HEK293T (cell line): ENCODE measurements around the gene TFIP11.

Source experiments
- BHLHE40 ChIP-seq: fragments of 450-650 bp; IDR thresholded peaks from 2 replicates; pipeline ENCODE4 v1.6.1; 2016; ENCODE audit warnings: mild to moderate bottlenecking, moderate library complexity, borderline replicate concordance
- CTBP1 ChIP-seq: fragments of 450-650 bp; IDR thresholded peaks from 2 replicates; pipeline ENCODE4 v1.6.1; 2016; ENCODE audit warnings: borderline replicate concordance
- ELF4 ChIP-seq: fragments of 450-650 bp; IDR thresholded peaks from 2 replicates; pipeline ENCODE4 v1.6.1; 2017; ENCODE audit warnings: antibody characterized with exemption
- FOXA1 ChIP-seq: fragments of 450-650 bp; IDR thresholded peaks from 2 replicates; pipeline ENCODE4 v1.6.1; 2016; ENCODE audit warnings: mild to moderate bottlenecking
- FOXM1 ChIP-seq: fragments of 450-650 bp; IDR thresholded peaks from 2 replicates; pipeline ENCODE4 v1.6.1; 2017; ENCODE audit warnings: mild to moderate bottlenecking, borderline replicate concordance
- LEF1 ChIP-seq: fragments of 450-650 bp; IDR thresholded peaks from 2 replicates; pipeline ENCODE4 v1.6.1; 2017; ENCODE audit warnings: mild to moderate bottlenecking, borderline replicate concordance
- NFRKB ChIP-seq: fragments of 450-650 bp; IDR thresholded peaks from 2 replicates; pipeline ENCODE4 v1.6.1; 2016; ENCODE audit warnings: mild to moderate bottlenecking, moderate library complexity
- PKNOX1 ChIP-seq: fragments of 450-650 bp; IDR thresholded peaks from 2 replicates; pipeline ENCODE4 v1.6.1; 2016
- SP1 ChIP-seq: fragments of 450-650 bp; IDR thresholded peaks from 2 replicates; pipeline ENCODE4 v1.6.1; 2017
- SUZ12 ChIP-seq: fragments of 450-650 bp; IDR thresholded peaks from 2 replicates; pipeline ENCODE4 v1.6.1; 2016; ENCODE audit warnings: mild to moderate bottlenecking

GRCh38 chr22:26484360-26484706 is 27.9 kb downstream of the TFIP11 start:
- no peak for TF ChIP-seq PKNOX1
- no peak for TF ChIP-seq FOXM1
- no peak for TF ChIP-seq SP1
- no peak for TF ChIP-seq LEF1
- TF ChIP-seq ELF4: no peak
- no peak for TF ChIP-seq CTBP1
- no peak for TF ChIP-seq SUZ12
- no peak for TF ChIP-seq BHLHE40
- no peak for TF ChIP-seq FOXA1
- TF ChIP-seq NFRKB: no peak
